Brain microvascular endothelial cell (primary cell): ENCODE results near the gene RPS25.

ENCODE experiments used
- DNase-seq: peaks from one replicate; pipeline ENCODE4 v3.0.0-alpha.2; 2020
- H3K27ac ChIP-seq: fragments of 250-450 bp; sonication (Bioruptor Pico); 2 replicates; pipeline ENCODE4 v1.5.1; 2020; ENCODE audit warnings: mild to moderate bottlenecking, moderate library complexity
- H3K27me3 ChIP-seq: fragments of 250-450 bp; sonication (Bioruptor Pico); replicated peaks from 2 replicates; pipeline ENCODE4 v1.5.1; 2020; ENCODE audit warnings: mild to moderate bottlenecking
- H3K36me3 ChIP-seq: fragments of 250-450 bp; sonication (Bioruptor Pico); replicated peaks from 2 replicates; pipeline ENCODE4 v1.5.1; 2020; ENCODE audit warnings: mild to moderate bottlenecking
- H3K4me3 ChIP-seq: 2 replicates; pipeline ENCODE4 v1.5.1; 2011; ENCODE audit warnings: low read depth, mild to moderate bottlenecking, control low read depth, low read length, moderate library complexity
- CTCF ChIP-seq: IDR thresholded peaks from 2 replicates; pipeline ENCODE4 v1.5.1; 2011; ENCODE audit warnings: low read depth, mild to moderate bottlenecking, moderate library complexity, low read length, control low read depth, inconsistent platforms; ENCODE audit errors: missing control alignments
- in situ Hi-C: cut with HindIII; loops from 2 replicates; pipeline ENCODE4 v1.10.0; 2017; ENCODE audit warnings: low sequenced_read_pairs, low pct_ligation_motif_present

RPS25 gene

GRCh38 chr11:119057000-119057769 lies 39.0 kb upstream of the RPS25 start, which contains the start of gene HYOU1:
Gene HYOU1 (minus strand): TSS chr11:119057205. CDS start chr11:119056160, 1,045 bp downstream.
- in situ Hi-C loops: no loop called here
- Histone ChIP-seq H3K4me3 (peak within 1 kb of the TSS; percentile 89), H3K27ac (peak within 1 kb of the TSS; percentile 84), H3K36me3 (peaks cover 32% of the 10 kb centered on the region), H3K27me3 (no peaks in the 10 kb centered on the region)
- DNase-seq: peak; percentile 96
- TF ChIP-seq CTCF: peak; percentile 51

- in situ Hi-C loops: no loop called here
- Histone ChIP-seq H3K36me3 (peaks cover 39% of the 10 kb centered on the region), H3K27ac (peak overlapping the region; percentile 84), H3K4me3 (peak overlapping the region; percentile 89), H3K27me3 (no peaks in the 10 kb centered on the region)
- no peak for TF ChIP-seq CTCF
- no peak for DNase-seq
Measured at GRCh38 chr11:119056421-119056999, 38.4 kb upstream of the RPS25 start.

GRCh38 chr11:119055901-119056300 lies 37.8 kb upstream of the RPS25 start:
- no peak for DNase-seq
- Histone ChIP-seq H3K27me3 (no peaks in the 10 kb centered on the region), H3K4me3 (peak overlapping the region; percentile 89), H3K36me3 (peaks cover 45% of the 10 kb centered on the region), H3K27ac (no peak overlapping the region)
- in situ Hi-C loops: no loop called here
- TF ChIP-seq CTCF: peak; percentile 29

GRCh38 chr11:119054418-119054817 lies 36.3 kb upstream of the RPS25 start:
- peaks cover 57% of the 10 kb centered on the region for H3K36me3 ChIP-seq
- H3K27ac ChIP-seq: no peak overlapping the region
- no peak overlapping the region for H3K4me3 ChIP-seq

GRCh38 chr11:119052163-119052814 lies 34.1 kb upstream of the RPS25 start:
- in situ Hi-C loops: no loop called here
- TF ChIP-seq CTCF: no peak
- Histone ChIP-seq H3K36me3 (peaks cover 79% of the 10 kb centered on the region), H3K27ac (no peak overlapping the region), H3K27me3 (no peaks in the 10 kb centered on the region), H3K4me3 (no peak overlapping the region)
- DNase-seq: no peak

More at GRCh38 chr11:119054418-119054817, 36.3 kb upstream of the RPS25 start:
- no peaks in the 10 kb centered on the region for H3K27me3 ChIP-seq
- TF ChIP-seq CTCF: no peak
- in situ Hi-C loops: no loop called here
- no peak for DNase-seq
